Endothelial cell of hepatic sinusoid (primary cell): Measurements from ENCODE around the gene DCAF12L1.

ENCODE experiments used
- in situ Hi-C: cut with HindIII; loops from 2 replicates; pipeline ENCODE4 v1.10.0; 2017; ENCODE audit warnings: low sequenced_read_pairs

The DCAF12L1 gene

GRCh38 chrX:126552313-126553022 is at the start of gene DCAF12L1:
Gene DCAF12L1, minus strand, starts transcription at chrX:126552814. Its CDS starts 206 bp downstream, at chrX:126552608.
- in situ Hi-C loops, result no loop called here

- in situ Hi-C loops, result no loop called here
Observed at GRCh38 chrX:126580877-126581276, 28.3 kb upstream of the DCAF12L1 start.

GRCh38 chrX:126575911-126576310 is 23.3 kb upstream of the DCAF12L1 start:
- in situ Hi-C loops, result no loop called here

GRCh38 chrX:126557151-126557550 is 4.5 kb upstream of the DCAF12L1 start:
- in situ Hi-C loops, result no loop called here

- in situ Hi-C loops, result no loop called here
Observed at GRCh38 chrX:126551725-126552312, 795 bp downstream of the DCAF12L1 start.

- in situ Hi-C loops, result no loop called here
Observed at GRCh38 chrX:126551306-126551705, 1.3 kb downstream of the DCAF12L1 start.

GRCh38 chrX:126550816-126551215 is 1.8 kb downstream of the DCAF12L1 start:
- in situ Hi-C loops, result no loop called here

GRCh38 chrX:126509923-126510322 is 42.7 kb downstream of the DCAF12L1 start:
- in situ Hi-C loops, result no loop called here
